ENCODE measurements around the gene AUNIP. TPM values are rescaled to one million over a fixed set of nuclear protein-coding genes. Genes with fewer than 3 reads are reported as not detected.

The AUNIP gene
- total RNA-seq, 1 experiment from 2014 or later, result 22.2 TPM

DNA sequence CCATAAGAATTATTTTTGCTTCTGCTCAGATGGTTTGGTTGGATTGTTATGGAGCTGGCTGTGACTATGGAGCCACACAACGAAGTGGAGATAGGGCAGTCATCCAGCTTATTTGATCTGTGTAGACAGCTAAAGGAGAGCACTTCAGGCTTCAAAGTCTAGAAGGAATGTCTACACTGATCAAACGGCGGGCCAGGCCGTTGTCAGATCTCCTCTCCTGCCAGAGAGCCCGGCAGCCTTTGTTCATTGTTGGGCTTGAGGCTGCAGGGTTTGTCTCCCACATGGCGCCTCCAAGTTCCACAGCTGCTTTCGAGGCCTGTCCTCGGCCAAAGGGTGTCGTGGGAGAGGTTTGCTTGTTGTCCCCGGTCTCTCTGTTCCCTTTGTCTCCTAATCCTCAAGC lies 49.8 kb upstream of the AUNIP start:
- Histone ChIP-seq H2AFZ (ENCODE audit: low read length) (no peak overlapping the region), H3K4me1 (ENCODE audit: insufficient read depth, low read length) (no peaks in the 10 kb centered on the region), H3K27me3 (ENCODE audit: insufficient read depth, low read length) (no peaks in the 10 kb centered on the region), H2BK120ac (ENCODE audit: low read depth, low read length, poor library complexity, severe bottlenecking) (no peak overlapping the region), H2BK20ac (ENCODE audit: low read depth, low read length, poor library complexity, severe bottlenecking) (no peak overlapping the region), H3K79me1 (ENCODE audit: insufficient read depth, low read depth, low read length, poor library complexity, severe bottlenecking) (no peaks in the 10 kb centered on the region), H3K79me2 (ENCODE audit: insufficient read depth, low read length) (peaks cover 11% of the 10 kb centered on the region; the same call in 1 of the 2 replicates), H2BK12ac (ENCODE audit: insufficient read length, low read depth, low read length) (no peak overlapping the region), H3K4ac (ENCODE audit: low read depth, low read length) (no peak overlapping the region), H3K9ac (ENCODE audit: extremely low read depth, insufficient read length, low read length) (no peak overlapping the region), H4K5ac (ENCODE audit: insufficient read length, low read depth, low read length) (no peak overlapping the region), H3T11ph (ENCODE audit: low read length) (no peak overlapping the region), H3K23ac (ENCODE audit: insufficient read length, low read depth, low read length) (no peak overlapping the region), H3K23me2 (ENCODE audit: insufficient read length, low read depth, low read length, poor library complexity, severe bottlenecking) (peaks cover 4% of the 10 kb centered on the region), H2AK5ac (ENCODE audit: insufficient read length, low read length) (no peak overlapping the region), H3K4me2 (ENCODE audit: insufficient read depth, insufficient read length, low read length) (no peak overlapping the region), H2BK15ac (ENCODE audit: low read depth, low read length) (no peak overlapping the region), H4K8ac (replicated peaks; ENCODE audit: insufficient read length, low read depth, low read length) (no peak overlapping the region), H3K14ac (ENCODE audit: insufficient read depth, low read length) (no peak overlapping the region), H3K9me3 (ENCODE audit: control insufficient read depth, low read depth, low read length) (no peaks in the 10 kb centered on the region), H3K27ac (ENCODE audit: insufficient read length, low read depth, low read length) (no peak overlapping the region), H2BK5ac (ENCODE audit: insufficient read length, low read length) (no peak overlapping the region), H4K91ac (ENCODE audit: insufficient read length, low read depth, low read length) (no peak overlapping the region), H3K56ac (ENCODE audit: insufficient read length, low read depth, low read length) (no peak overlapping the region), H4K20me1 (ENCODE audit: control insufficient read depth, insufficient read depth, insufficient read length) (no peaks in the 10 kb centered on the region), H3K18ac (ENCODE audit: insufficient read length, low read depth, low read length) (no peak overlapping the region)
- DNase-seq, result no peak
- WGBS (ENCODE audit: extremely low coverage, insufficient read length, low lambda C conversion rate), result no CpG with 5 or more reads among the region's 10 CpGs
- Mint-ChIP-seq H3K36me3 (ENCODE audit: insufficient read depth in 1 of 3, low read depth in 3 of 3) (peaks cover 1 to 10% (median 4%) of the 10 kb centered on the region in 3 experiments; a peak in 5 of 7 replicates), H3K27ac (no peak overlapping the region), H3K4me1 (peaks cover 21 to 26% of the 10 kb centered on the region in 2 experiments), H3K9me3 (peaks cover 0 to 2% of the 10 kb centered on the region in 2 experiments; a peak in 2 of 5 replicates), H3K27me3 (ENCODE audit: low read depth) (peaks cover 20% of the 10 kb centered on the region), H3K4me3 (no peak overlapping the region)
- TF ChIP-seq, protein P1, sequence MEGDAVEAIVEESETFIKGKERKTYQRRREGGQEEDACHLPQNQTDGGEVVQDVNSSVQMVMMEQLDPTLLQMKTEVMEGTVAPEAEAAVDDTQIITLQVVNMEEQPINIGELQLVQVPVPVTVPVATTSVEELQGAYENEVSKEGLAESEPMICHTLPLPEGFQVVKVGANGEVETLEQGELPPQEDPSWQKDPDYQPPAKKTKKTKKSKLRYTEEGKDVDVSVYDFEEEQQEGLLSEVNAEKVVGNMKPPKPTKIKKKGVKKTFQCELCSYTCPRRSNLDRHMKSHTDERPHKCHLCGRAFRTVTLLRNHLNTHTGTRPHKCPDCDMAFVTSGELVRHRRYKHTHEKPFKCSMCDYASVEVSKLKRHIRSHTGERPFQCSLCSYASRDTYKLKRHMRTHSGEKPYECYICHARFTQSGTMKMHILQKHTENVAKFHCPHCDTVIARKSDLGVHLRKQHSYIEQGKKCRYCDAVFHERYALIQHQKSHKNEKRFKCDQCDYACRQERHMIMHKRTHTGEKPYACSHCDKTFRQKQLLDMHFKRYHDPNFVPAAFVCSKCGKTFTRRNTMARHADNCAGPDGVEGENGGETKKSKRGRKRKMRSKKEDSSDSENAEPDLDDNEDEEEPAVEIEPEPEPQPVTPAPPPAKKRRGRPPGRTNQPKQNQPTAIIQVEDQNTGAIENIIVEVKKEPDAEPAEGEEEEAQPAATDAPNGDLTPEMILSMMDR (conservative IDR thresholded peaks at IDR 0.05), result no peak

Data from H9 (cell line).